Measurements from ENCODE around the gene AQP5.

AQP5 gene

DNA sequence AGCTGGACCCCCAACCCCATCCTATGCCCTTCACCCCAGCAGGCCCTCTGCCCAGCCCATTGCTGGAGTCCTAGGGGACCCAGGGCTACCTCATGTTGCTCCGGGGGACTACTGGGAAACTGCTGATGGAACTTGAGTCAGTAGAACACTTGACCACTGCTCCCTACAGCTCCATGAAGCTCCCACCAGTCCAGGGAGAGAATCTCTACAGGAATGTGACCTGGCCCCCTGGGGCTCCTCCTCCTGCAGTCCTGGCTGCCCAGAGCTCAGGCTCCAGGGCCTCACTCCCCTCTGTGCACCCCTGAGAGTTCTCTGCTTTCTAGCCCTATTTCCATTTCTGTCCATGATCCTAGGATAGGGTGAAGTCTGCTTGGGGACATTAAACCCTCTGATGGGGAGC, 22.0 kb upstream of the AQP5 start:
- H3K4me3 ChIP-seq (replicated peaks; ENCODE audit: insufficient read depth, low read length) = no peak overlapping the region
- TF ChIP-seq SPI1 (IDR thresholded peaks at IDR 0.05; ENCODE audit: borderline replicate concordance, low read depth) = no peak
- no peak for TF ChIP-seq GABPA (IDR thresholded peaks at IDR 0.05; ENCODE audit: low read depth)
- no peak for TF ChIP-seq POLR2AphosphoS5 (IDR thresholded peaks at IDR 0.05; ENCODE audit: low read depth)
- TF ChIP-seq, protein P1, sequence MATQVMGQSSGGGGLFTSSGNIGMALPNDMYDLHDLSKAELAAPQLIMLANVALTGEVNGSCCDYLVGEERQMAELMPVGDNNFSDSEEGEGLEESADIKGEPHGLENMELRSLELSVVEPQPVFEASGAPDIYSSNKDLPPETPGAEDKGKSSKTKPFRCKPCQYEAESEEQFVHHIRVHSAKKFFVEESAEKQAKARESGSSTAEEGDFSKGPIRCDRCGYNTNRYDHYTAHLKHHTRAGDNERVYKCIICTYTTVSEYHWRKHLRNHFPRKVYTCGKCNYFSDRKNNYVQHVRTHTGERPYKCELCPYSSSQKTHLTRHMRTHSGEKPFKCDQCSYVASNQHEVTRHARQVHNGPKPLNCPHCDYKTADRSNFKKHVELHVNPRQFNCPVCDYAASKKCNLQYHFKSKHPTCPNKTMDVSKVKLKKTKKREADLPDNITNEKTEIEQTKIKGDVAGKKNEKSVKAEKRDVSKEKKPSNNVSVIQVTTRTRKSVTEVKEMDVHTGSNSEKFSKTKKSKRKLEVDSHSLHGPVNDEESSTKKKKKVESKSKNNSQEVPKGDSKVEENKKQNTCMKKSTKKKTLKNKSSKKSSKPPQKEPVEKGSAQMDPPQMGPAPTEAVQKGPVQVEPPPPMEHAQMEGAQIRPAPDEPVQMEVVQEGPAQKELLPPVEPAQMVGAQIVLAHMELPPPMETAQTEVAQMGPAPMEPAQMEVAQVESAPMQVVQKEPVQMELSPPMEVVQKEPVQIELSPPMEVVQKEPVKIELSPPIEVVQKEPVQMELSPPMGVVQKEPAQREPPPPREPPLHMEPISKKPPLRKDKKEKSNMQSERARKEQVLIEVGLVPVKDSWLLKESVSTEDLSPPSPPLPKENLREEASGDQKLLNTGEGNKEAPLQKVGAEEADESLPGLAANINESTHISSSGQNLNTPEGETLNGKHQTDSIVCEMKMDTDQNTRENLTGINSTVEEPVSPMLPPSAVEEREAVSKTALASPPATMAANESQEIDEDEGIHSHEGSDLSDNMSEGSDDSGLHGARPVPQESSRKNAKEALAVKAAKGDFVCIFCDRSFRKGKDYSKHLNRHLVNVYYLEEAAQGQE (IDR thresholded peaks at IDR 0.05; ENCODE audit: insufficient replicate concordance, low read depth) = no peak
- TF ChIP-seq CTCF (IDR thresholded peaks at IDR 0.05; ENCODE audit: insufficient read depth, low read length) = no peak
- H3K27ac ChIP-seq (replicated peaks) = no peak overlapping the region
- DNase-seq (ENCODE audit: low read depth in 1 of 2, low spot score in 1 of 2) = no peak
- no peaks in the 10 kb centered on the region for H3K27me3 ChIP-seq (ENCODE audit: insufficient read depth, poor library complexity, severe bottlenecking)

- peak in 1 of 2 experiments; percentile 49 for DNase-seq (ENCODE audit: low read depth in 1 of 2, low spot score in 1 of 2)
- no peak overlapping the region for H3K4me3 ChIP-seq (replicated peaks; ENCODE audit: insufficient read depth, low read length)
- TF ChIP-seq GABPA (IDR thresholded peaks at IDR 0.05; ENCODE audit: low read depth) (no peak), SPI1 (IDR thresholded peaks at IDR 0.05; ENCODE audit: borderline replicate concordance, low read depth) (no peak; the same call in 1 of the 2 replicates), POLR2AphosphoS5 (IDR thresholded peaks at IDR 0.05; ENCODE audit: low read depth) (no peak), CTCF (IDR thresholded peaks at IDR 0.05; ENCODE audit: insufficient read depth, low read length) (no peak)
- TF ChIP-seq, protein P1 (IDR thresholded peaks at IDR 0.05; ENCODE audit: insufficient replicate concordance, low read depth) = no peak
- H3K27ac ChIP-seq (replicated peaks) = no peak overlapping the region
- H3K27me3 ChIP-seq (ENCODE audit: insufficient read depth, poor library complexity, severe bottlenecking) = no peaks in the 10 kb centered on the region
Measured at GRCh38 chr12:49941556-49942511, 19.8 kb upstream of the AQP5 start.

DNA sequence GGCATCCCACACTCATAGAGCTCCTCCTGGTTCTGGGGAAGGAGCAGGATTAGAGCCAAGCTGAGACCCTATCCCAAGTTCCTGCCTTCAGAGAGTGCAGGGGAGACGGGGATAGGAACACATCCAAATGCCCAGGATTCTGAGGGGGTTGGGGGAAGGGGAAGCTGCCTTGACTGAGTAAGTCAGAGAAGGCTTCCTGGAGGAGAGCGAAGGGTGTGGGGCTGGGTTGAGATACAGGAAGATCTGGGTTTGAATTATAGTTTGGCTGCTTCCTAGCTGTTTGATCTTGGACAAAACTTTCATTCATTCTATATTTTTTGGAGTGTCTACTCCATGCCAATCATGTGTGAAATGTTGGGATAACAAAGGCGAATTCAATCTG, 19.2 kb upstream of the AQP5 start:
- Histone ChIP-seq H3K4me3 (replicated peaks; ENCODE audit: insufficient read depth, low read length) (no peak overlapping the region), H3K27me3 (ENCODE audit: insufficient read depth, poor library complexity, severe bottlenecking) (no peaks in the 10 kb centered on the region), H3K27ac (replicated peaks) (no peak overlapping the region)
- TF ChIP-seq SPI1 (IDR thresholded peaks at IDR 0.05; ENCODE audit: borderline replicate concordance, low read depth) = no peak
- no peak for TF ChIP-seq GABPA (IDR thresholded peaks at IDR 0.05; ENCODE audit: low read depth)
- TF ChIP-seq CTCF (IDR thresholded peaks at IDR 0.05; ENCODE audit: insufficient read depth, low read length) = no peak
- TF ChIP-seq, protein P1 (IDR thresholded peaks at IDR 0.05; ENCODE audit: insufficient replicate concordance, low read depth) = no peak
- no peak for TF ChIP-seq POLR2AphosphoS5 (IDR thresholded peaks at IDR 0.05; ENCODE audit: low read depth)
- no peak for DNase-seq (ENCODE audit: low read depth in 1 of 2, low spot score in 1 of 2)

Measured in HL-60 (cell line).